ENCODE measurements around the gene JARID2. TPM values are rescaled to one million over a fixed set of nuclear protein-coding genes. Genes with fewer than 3 reads are reported as not detected.

JARID2 gene
- total RNA-seq, 4 donors from 2014 or later = 6.6 to 8.1 (median 7.5) TPM

DNA sequence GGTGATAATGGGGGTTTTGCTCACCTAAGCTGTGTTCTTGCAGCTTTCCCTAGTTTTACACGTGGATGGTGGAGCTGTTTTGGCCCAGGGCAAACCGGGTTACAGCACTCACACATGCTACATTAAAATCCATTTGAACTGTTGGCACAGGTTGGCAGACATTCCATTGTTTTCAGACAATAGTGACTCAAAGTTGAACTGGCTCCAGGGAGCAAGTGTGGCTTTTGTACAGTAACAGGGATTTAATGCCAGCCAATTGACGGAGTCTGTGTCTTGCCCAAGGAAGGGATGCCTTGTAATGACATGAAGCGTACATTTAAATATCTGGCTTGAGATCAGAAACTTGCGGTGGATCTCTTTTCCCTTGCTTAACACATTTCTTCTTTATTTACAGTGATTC is 233.9 kb downstream of the JARID2 start:
- Histone ChIP-seq H3K27ac (no peak overlapping the region), H3K4me1 (peaks cover 11 to 31% of the 10 kb centered on the region in 2 donors), H3K4me3 (replicated peaks in 1 of 3) (no peak overlapping the region), H3K27me3 (no peaks in the 10 kb centered on the region), H3K9me3 (no peaks in the 10 kb centered on the region), H3K36me3 (no peaks in the 10 kb centered on the region)
- no peak for TF ChIP-seq POLR2A (IDR thresholded peaks at IDR 0.05)
- TF ChIP-seq, protein P1, sequence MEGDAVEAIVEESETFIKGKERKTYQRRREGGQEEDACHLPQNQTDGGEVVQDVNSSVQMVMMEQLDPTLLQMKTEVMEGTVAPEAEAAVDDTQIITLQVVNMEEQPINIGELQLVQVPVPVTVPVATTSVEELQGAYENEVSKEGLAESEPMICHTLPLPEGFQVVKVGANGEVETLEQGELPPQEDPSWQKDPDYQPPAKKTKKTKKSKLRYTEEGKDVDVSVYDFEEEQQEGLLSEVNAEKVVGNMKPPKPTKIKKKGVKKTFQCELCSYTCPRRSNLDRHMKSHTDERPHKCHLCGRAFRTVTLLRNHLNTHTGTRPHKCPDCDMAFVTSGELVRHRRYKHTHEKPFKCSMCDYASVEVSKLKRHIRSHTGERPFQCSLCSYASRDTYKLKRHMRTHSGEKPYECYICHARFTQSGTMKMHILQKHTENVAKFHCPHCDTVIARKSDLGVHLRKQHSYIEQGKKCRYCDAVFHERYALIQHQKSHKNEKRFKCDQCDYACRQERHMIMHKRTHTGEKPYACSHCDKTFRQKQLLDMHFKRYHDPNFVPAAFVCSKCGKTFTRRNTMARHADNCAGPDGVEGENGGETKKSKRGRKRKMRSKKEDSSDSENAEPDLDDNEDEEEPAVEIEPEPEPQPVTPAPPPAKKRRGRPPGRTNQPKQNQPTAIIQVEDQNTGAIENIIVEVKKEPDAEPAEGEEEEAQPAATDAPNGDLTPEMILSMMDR (IDR thresholded peaks at IDR 0.05) = no peak
- 54 to 58% methylated on average over 5 of the region's 5 CpGs for WGBS, 2 donors
- intact Hi-C loops (cut with DNase I) = no loop called here
- DNase-seq = no peak

DNA sequence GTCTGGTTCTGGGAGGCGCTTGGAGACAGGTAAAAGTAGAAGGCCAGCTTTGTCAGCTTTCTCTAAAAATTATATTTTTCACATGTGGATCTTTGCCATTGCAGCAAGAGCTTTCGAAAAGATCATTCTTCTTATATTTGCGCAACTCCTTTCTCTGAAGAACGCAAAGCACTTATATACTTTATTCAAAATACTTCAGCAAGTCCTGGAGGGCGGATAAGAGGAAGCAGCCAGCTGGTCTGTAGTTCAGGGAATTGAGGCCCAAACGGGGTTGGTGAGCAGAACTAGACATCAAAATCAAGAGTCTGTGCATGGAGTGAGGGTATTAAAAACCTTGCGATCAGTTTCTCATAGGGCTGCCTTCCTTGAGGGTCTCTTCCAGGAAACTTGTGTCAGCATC is 234.7 kb downstream of the JARID2 start:
- Histone ChIP-seq H3K4me3 (replicated peaks in 1 of 3) (no peak overlapping the region), H3K9me3 (no peaks in the 10 kb centered on the region), H3K27me3 (no peaks in the 10 kb centered on the region), H3K27ac (no peak overlapping the region), H3K36me3 (no peaks in the 10 kb centered on the region), H3K4me1 (peaks cover 17 to 26% of the 10 kb centered on the region in 2 donors)
- 82 to 93% methylated on average over 7 of the region's 7 CpGs for whole genome bisulfite sequencing, 2 donors
- DNase-seq = no peak
- intact Hi-C loops (cut with DNase I) = no loop called here
- TF ChIP-seq, protein P1 (IDR thresholded peaks at IDR 0.05) = no peak
- no peak for TF ChIP-seq POLR2A (IDR thresholded peaks at IDR 0.05)

DNA sequence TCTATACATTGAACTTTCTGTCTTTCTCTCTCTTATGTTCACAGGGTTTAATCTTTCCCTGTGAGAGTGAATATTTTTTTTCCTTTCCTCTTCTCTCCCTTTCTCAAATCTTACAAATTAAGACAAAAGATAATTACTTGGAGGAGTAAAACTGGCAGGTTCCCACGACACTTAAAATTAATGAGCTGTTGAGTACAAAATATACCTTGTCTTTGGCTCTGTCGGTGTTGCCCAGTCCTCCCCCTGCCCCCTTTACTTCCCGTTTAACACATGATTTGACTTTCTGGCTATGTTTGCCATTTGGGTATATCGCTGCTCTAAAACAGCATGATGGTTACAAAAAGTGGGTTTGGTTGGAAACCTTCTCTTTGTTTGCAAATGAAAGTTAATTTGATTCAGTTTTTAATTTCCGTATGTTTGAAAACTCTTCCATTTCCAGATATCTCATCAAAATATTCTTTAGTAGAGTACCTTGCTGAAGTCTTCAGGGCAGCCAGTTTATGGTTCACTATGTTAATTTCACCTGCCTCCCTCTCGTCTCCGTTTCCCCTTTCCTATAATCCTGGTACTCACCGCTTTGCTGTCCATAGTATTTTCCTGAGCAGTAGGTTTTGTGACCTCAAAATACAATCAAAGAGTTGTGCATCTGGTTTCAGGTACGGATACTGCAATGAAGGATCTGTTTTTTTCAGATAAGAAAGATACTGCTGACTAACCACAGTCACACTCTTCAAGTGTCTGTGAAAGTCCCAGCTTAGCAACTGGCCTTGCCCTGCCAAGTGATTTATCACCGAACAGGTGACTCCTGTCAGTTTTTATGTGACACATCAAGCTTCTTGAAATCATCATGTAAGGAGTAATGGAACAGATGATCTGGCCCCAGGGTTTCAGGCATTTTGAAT is 235.8 kb downstream of the JARID2 start:
- H3K36me3 ChIP-seq = no peaks in the 10 kb centered on the region
- no peak for TF ChIP-seq POLR2A (IDR thresholded peaks at IDR 0.05)
- TF ChIP-seq, protein P1 (IDR thresholded peaks at IDR 0.05) = no peak
- no peaks in the 10 kb centered on the region for H3K27me3 ChIP-seq
- no peaks in the 10 kb centered on the region for H3K9me3 ChIP-seq
- H3K4me1 ChIP-seq = peaks cover 19 to 25% of the 10 kb centered on the region in 2 donors
- DNase-seq = no peak
- no peak overlapping the region for H3K4me3 ChIP-seq (replicated peaks in 1 of 3)
- 82 to 83% methylated on average over 10 of the region's 10 CpGs for WGBS, 2 donors
- intact Hi-C loops (cut with DNase I) = no loop called here
- H3K27ac ChIP-seq = no peak overlapping the region

- TF ChIP-seq, protein P1 (IDR thresholded peaks at IDR 0.05) = no peak
- TF ChIP-seq POLR2A (IDR thresholded peaks at IDR 0.05) = no peak
- no peaks in the 10 kb centered on the region for H3K27me3 ChIP-seq
- H3K36me3 ChIP-seq = peaks cover 0 to 3% of the 10 kb centered on the region in 2 donors
- peaks cover 13 to 19% of the 10 kb centered on the region in 2 donors for H3K4me1 ChIP-seq
- no peaks in the 10 kb centered on the region for H3K9me3 ChIP-seq
- no peak overlapping the region for H3K27ac ChIP-seq
- WGBS, 2 donors = 96% methylated on average over 1 of the region's 1 CpG
- no peak overlapping the region for H3K4me3 ChIP-seq (replicated peaks in 1 of 3)
- no peak for DNase-seq
- intact Hi-C loops (cut with DNase I) = no loop called here
Observed at GRCh38 chr6:15483060-15483459, 237.2 kb downstream of the JARID2 start.

DNA sequence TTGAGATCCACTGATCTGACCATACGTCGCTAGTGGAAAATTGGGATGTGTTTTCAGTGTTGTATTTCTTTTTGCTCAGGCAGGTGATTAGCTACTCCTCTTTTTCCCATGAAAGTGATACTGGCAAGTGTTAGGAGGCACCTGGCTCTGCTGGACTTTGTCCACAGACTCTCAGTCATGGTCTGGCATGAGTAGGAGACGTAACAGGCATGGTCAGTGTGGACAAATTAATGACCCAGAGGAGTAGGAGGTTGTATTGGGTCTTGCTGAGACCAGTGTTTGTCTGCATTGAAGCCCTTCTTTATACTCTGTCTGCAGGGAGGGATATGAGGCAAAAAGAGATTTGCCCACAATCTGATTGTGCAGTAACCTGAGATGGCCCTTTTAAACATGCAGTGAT is 238.3 kb downstream of the JARID2 start:
- Histone ChIP-seq H3K27ac (no peak overlapping the region), H3K4me3 (replicated peaks in 1 of 3) (no peak overlapping the region), H3K27me3 (no peaks in the 10 kb centered on the region), H3K36me3 (peaks cover 0 to 10% of the 10 kb centered on the region in 2 donors), H3K4me1 (peaks cover 13 to 19% of the 10 kb centered on the region in 2 donors), H3K9me3 (no peaks in the 10 kb centered on the region)
- peak in 1 of 2 donors; percentile 38 for DNase-seq
- 80 to 83% methylated on average over 3 of the region's 3 CpGs for WGBS, 2 donors
- intact Hi-C loops (cut with DNase I) = no loop called here
- TF ChIP-seq POLR2A (IDR thresholded peaks at IDR 0.05) = no peak
- TF ChIP-seq, protein P1 (IDR thresholded peaks at IDR 0.05) = no peak

Measured in thyroid gland (tissue), 4 donors.